ENCODE data around the gene GABRE.

- TF ChIP-seq CTCF (conservative IDR thresholded peaks at IDR 0.05; ENCODE audit: low read depth, low read length) (no peak), EZH2 (IDR thresholded peaks at IDR 0.05; ENCODE audit: borderline replicate concordance, low read depth, low read length, poor library complexity, severe bottlenecking) (no peak)
Measured at GRCh38 chrX:151912780-151913179, 61.7 kb downstream of the GABRE start, which contains the start of gene MAGEA4.

Data from A673 (cell line).